EL (cell line): ENCODE results near the gene ZMIZ1.

Experiments used
- DNase-seq: peaks from one replicate; pipeline ENCODE4 v3.0.0-alpha.2; 2016

The ZMIZ1 gene

GRCh38 chr10:79191951-79192676 lies 123.3 kb downstream of the ZMIZ1 start:
- peak; percentile 25 for DNase-seq

- peak; percentile 83 for DNase-seq
Observed at GRCh38 chr10:79192677-79193003, 123.9 kb downstream of the ZMIZ1 start.

DNA sequence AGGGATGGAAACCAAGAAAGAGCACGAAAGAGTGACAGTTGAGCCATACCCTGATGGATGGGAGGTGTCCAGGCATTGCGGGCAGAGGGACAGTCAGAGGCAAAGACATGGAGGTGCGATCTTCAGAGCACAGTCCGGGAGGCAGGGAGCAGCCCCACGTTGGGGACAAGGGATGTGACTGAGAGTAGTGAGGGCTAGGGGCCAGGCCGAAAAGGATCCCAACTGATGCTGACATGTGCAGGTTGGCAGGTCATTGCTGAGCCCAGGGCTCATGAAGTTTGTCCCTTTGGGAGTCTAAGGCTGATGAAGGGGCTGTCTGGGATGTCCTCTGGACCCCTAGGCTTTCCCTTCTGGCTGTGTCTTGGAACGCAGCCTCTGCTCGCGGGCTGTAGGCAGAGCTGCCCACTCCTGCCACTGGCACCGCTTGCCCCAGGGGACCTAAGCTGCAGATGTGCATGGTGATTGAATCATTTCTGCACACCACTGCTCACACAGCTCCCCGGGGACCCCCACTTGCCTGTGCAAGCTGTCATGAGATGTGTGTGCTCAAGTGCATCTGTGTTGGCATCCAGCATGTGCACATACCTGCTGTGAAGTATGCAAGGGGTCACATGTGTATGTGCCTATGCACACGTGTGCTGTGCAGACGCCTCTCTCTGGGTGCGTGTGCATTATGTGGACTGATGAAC lies 125.1 kb downstream of the ZMIZ1 start:
- DNase-seq, result no peak

- DNase-seq, result peak; percentile 77
Observed at GRCh38 chr10:79195091-79195923, 126.5 kb downstream of the ZMIZ1 start.

DNA sequence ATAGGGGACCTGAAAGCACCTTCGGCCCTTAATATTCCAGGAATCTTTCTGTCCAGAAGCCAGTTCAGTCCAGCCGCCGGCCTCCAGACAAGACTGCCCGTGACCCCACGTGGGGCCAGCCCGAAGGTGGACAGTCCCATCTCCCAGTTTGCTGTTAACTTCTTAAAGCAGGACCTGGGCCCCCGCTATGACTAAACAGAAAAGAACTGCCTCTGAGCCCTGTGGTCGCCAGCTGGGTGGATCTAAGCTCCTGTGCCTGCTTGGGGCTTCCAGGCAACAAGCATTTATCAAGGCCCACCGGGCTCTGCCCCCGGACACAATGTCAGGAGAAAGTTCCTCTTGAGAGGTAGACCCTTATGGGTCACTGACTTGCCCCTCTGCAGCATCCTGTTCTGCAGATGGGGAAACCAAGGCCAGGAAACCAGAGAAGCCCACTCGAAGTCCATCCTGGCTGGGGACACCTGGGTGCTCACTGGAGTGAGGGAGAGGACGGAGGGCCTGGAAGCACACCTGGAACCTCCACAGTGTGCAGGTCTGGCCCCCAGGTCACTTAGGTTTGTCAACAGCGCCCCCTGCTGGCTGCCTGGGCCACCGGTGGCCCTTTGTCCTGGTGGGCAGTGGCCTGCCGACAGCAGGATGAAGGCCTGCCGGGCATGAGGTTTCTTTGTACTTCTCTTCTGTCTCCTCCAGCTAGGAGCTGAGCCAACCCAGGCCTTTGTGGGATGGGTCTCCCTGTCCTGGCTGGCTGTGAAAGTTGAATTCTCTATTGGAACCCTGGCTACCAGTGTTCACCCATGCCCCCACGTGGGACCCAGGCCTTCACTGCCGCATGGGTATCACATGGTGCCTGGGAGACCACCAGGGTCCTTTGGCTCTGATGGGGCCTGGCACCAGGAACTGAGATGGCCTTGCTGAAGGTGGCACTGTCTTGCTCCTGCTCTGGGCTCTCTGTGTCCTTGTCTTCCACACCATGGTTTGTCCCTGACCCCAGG lies 128.0 kb downstream of the ZMIZ1 start:
- peak; percentile 57 for DNase-seq

DNA sequence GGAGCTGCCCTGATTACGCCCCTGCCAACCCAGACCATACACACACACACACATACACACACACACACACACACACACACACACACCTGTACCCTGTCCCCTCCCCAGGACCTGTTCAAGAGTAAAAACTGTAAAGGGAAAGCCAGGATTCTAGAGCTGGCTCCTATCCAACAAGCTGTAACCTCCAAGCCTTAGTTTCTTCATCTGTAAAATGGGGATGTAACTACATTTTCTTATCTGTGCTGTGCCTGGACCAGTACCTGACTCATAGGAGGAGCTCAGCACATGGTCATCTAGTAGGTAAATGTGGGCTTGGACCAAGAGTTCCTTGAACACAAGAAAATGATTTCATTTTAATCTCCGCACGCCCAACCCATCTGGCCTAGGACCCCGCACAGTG lies 128.8 kb downstream of the ZMIZ1 start:
- DNase-seq, result no peak

- no peak for DNase-seq
Observed at GRCh38 chr10:79200346-79200745, 131.6 kb downstream of the ZMIZ1 start.

- DNase-seq, result no peak
Observed at GRCh38 chr10:79201706-79202105, 132.9 kb downstream of the ZMIZ1 start.

- peak; percentile 51 for DNase-seq
Observed at GRCh38 chr10:79202188-79203013, 133.6 kb downstream of the ZMIZ1 start.

- DNase-seq, result no peak
Observed at GRCh38 chr10:79203014-79203644, 134.4 kb downstream of the ZMIZ1 start.

DNA sequence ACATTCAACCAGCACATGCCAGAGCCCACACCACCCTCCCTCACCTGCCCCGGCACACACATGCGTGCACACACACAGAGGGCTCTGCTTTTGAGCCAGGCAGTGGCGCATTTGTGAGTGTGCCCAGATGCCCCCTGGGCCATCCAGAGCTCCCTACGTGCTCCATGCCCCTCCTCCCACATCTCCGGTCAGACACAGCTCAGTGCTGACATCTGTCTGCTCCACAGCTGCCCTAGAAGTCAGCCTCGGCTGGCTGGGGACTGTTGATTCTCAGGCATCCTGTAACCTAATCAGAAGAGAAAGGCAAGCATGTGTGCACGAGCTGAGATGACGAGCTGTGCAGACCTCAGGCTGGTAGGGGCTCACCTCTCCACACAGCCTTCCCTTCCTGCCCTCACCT lies 135.1 kb downstream of the ZMIZ1 start:
- DNase-seq, result no peak

GRCh38 chr10:79206300-79207095 lies 137.7 kb downstream of the ZMIZ1 start:
- DNase-seq, result no peak

DNA sequence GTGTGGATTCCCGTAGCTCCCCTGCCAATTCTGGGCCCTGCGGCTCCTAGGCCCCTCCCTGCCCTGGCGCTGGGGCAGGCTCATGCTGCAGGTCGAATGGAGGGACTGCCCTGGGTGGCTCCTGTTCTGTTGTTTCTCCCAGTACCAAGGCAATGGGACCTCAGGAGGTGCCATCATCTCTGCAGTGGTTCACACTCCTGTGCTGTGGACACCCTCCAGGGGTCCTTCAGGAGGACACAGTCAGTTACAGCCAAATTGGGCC lies 138.3 kb downstream of the ZMIZ1 start:
- DNase-seq, result no peak

- DNase-seq, result no peak
Observed at GRCh38 chr10:79207726-79208125, 139.0 kb downstream of the ZMIZ1 start.

DNA sequence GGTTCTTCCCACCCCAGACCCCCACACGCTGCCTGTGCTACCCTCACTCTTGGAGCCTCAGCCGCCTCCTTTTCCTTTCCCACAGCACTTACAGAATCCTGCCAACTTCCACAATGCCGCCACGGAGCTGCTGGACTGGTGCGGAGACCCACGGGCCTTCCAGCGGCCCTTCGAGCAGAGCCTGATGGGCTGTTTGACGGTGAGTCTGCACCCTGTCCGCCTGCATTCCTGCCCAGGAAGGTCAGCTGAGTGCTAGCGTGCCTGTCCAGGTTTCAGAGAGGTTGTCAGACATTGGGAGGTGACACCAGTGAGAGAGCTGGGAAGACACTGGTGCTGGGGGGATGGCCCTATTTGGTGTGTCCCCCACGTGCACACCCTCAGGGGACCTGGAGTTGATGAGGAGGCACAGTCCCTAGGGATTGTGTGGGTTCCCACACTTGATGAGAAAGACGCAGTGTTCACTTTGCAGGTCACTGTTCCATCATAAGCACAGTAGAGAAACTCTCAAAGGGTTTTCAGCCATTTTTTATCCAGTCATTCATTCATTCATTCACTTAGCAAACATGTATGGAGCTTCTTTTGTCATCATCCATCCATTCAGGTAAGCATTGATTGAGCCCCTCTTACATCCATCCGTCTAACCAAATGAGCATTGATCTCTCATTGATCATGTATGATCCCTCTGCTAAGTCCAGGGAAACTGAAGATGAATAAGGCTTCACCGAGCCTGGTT lies 139.7 kb downstream of the ZMIZ1 start:
- DNase-seq, result no peak

DNA sequence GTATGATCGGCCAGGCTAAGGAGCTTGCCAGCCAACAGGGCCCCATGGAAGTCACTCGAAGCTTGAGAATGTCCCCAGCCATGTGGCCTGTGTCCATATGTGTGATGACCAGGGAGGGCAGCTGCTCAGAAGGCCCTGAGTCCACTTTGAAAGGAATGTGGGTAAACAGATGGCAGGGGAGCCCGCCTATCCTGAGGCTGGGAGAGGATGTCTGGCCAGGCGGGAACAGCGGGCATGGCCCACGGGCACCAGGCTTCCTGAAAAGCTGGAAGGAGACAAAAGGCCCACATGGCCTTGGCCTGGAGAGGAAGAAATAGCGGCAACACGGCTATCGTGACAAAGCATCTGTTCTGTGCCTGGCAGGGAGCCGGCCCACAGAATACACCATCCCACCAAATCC lies 140.6 kb downstream of the ZMIZ1 start:
- no peak for DNase-seq

GRCh38 chr10:79209831-79210230 lies 141.1 kb downstream of the ZMIZ1 start:
- DNase-seq, result no peak

GRCh38 chr10:79210672-79211071 lies 141.9 kb downstream of the ZMIZ1 start:
- DNase-seq, result no peak

DNA sequence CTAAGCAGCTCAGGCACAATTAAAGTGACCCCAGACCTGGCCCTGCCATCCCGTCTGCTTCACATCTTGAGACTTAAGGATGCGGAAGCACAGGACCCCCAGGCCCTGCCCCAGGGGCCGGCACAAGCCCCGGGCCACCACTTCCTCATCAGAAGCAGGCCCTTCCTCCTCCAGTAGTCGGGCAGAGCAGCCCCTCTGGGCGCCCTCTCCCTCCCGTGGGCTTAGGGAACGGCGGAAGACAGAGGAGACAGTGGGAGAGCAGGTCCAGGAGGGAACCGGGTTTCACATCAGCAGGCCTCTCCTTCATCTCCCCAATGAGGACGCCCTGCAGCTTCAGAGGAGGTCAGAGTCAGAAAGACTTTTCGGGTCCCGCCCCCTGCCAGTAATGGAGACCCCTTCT lies 142.8 kb downstream of the ZMIZ1 start:
- DNase-seq, result no peak

- no peak for DNase-seq
Observed at GRCh38 chr10:79215531-79215930, 146.8 kb downstream of the ZMIZ1 start.
